Activated T-cell treated with anti-CD3 and anti-CD28 coated beads, Interleukin-2, amount 50 U/mL, for 24 hours (primary cell): ENCODE data around the gene MYOF.

Source experiments
- DNase-seq: peaks from one replicate; pipeline ENCODE4 v3.0.0-alpha.2; 2020
- H3K27ac Mint-ChIP-seq: 2 replicates; pipeline ENCODE4 v1.8.0; 2020; ENCODE audit warnings: mild to moderate bottlenecking, mixed read lengths
- H3K27me3 Mint-ChIP-seq: 2 replicates; pipeline ENCODE4 v1.8.0; 2020; ENCODE audit warnings: mixed read lengths
- H3K36me3 Mint-ChIP-seq: 2 replicates; pipeline ENCODE4 v1.8.0; 2020; ENCODE audit warnings: low read depth, mixed read lengths
- H3K4me1 Mint-ChIP-seq: 2 replicates; pipeline ENCODE4 v1.8.0; 2020; ENCODE audit warnings: low read depth, mixed read lengths
- H3K4me3 Mint-ChIP-seq: 2 replicates; pipeline ENCODE4 v1.8.0; 2020; ENCODE audit warnings: mild to moderate bottlenecking, moderate library complexity, mixed read lengths
- H3K9me3 Mint-ChIP-seq: 2 replicates; pipeline ENCODE4 v1.8.0; 2020; ENCODE audit warnings: mixed read lengths

MYOF gene

GRCh38 chr10:93386631-93387369 is 95.3 kb downstream of the MYOF start:
- no peaks in the 10 kb centered on the region for H3K27me3 Mint-ChIP-seq
- peaks cover 48% of the 10 kb centered on the region for H3K36me3 Mint-ChIP-seq
- no peak overlapping the region for H3K4me3 Mint-ChIP-seq
- peak overlapping the region; percentile 73 for H3K27ac Mint-ChIP-seq
- H3K4me1 Mint-ChIP-seq = peaks cover 31% of the 10 kb centered on the region
- no peaks in the 10 kb centered on the region for H3K9me3 Mint-ChIP-seq
- no peak for DNase-seq

DNA sequence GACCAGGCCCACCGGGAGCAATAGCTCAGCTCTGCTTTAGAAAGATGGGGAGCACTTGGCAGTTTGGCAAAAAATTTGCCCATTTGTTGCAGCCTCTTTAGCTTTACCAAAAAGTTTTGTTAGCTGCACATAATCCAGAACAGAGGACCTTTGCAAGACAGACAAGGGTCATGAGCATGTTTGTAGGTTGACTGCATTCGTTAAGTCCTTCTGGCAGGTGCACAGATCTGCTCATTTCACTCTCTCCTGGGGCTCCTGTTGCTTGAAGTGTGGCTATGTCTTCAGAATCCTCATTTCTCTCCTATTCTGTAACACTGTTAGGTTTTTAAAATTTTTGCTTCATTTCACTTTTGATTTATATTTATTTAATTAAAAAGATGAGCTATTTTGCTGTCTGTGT is 96.8 kb downstream of the MYOF start:
- Mint-ChIP-seq H3K9me3 (no peaks in the 10 kb centered on the region), H3K36me3 (peaks cover 59% of the 10 kb centered on the region), H3K27ac (no peak overlapping the region), H3K27me3 (no peaks in the 10 kb centered on the region), H3K4me3 (no peak overlapping the region), H3K4me1 (peaks cover 36% of the 10 kb centered on the region)
- DNase-seq = no peak

DNA sequence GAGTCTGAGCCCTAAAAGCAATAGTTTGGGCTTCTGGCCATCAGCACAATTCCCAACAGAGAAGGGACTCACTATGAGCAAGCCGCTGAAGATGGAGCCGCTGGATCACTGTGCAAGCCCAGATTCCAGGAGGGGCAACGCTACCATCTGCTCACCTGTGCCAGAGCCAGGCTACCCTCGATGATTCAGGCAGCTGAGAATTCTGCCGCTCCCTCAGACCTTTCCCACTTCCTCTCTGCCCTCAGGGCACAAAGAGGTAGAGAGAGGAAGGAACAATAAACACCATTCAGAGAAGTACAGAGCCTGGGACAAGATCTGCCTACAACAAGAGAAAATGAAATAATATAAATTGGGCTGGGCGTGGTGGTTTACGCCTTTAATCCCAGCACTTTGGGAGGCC is 98.1 kb downstream of the MYOF start:
- Mint-ChIP-seq H3K9me3 (peaks cover under 1% of the 10 kb centered on the region), H3K4me1 (peaks cover 50% of the 10 kb centered on the region), H3K27ac (no peak overlapping the region), H3K27me3 (no peaks in the 10 kb centered on the region), H3K36me3 (peaks cover 65% of the 10 kb centered on the region), H3K4me3 (no peak overlapping the region)
- DNase-seq = no peak

DNA sequence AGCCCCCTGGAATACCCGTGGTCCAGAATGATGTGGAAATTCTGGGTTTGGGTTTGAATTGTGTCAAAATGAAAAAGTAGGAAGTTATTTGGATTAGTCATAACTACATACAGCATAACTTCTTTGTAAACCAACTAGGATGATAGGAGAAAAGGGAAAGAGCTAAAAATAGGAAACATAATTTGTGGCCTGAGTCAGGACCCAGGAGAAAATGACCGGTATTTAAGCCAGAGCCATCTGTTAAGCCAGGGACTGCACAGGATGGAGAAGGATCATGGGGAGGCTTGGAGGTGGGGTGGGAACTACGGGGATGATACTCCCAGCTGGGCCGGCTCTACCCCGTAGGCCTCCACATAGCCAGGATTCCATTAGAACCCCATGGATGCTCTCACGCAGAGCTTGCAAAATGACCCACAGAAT is 98.6 kb downstream of the MYOF start:
- Mint-ChIP-seq H3K4me1 (peaks cover 54% of the 10 kb centered on the region), H3K36me3 (peaks cover 66% of the 10 kb centered on the region), H3K4me3 (no peak overlapping the region), H3K27me3 (no peaks in the 10 kb centered on the region), H3K27ac (no peak overlapping the region), H3K9me3 (peaks cover 2% of the 10 kb centered on the region)
- no peak for DNase-seq

DNA sequence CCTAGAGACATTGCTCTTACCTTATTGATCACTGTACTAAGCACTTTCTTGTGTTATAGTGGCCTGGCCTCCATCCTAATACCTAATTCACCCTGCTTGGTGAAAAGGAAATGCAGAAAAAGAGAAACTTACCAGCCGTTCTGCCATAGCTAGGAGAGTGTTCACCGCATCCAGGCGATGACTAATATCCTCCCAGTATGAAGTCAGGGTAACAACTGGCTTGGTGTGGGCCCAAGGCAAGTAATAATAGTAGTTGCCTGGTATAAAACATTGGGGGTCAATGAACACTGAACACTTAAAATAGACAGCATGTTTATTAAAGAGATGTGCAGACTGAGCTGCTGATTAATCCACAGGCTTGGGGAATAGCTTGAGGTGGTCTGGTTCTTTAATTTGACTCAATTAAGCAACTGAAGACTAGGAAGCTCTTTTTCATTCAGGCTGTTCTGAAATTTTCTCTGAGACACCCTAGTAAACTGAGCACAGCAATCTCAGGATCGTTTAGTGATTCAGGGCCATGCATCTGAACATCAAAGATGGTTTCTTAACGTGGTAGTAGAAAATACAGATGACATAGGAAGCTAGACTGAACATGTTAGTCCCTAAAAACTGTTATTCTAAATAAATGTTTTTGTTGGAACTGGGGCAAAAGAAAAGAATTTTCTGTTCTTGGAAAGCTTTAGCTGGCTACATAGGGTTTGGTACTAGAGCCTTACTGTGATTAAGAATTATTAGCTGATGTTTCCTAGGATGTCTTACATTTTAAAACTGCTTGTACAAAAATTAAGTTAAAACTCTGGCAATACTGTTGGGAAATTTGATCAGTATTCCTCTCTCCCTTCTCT is 102.2 kb downstream of the MYOF start:
- Mint-ChIP-seq H3K27ac (peak overlapping the region; percentile 98), H3K4me3 (peak overlapping the region; percentile 51), H3K9me3 (peaks cover 2% of the 10 kb centered on the region), H3K4me1 (peaks cover 62% of the 10 kb centered on the region), H3K36me3 (peaks cover 72% of the 10 kb centered on the region), H3K27me3 (no peaks in the 10 kb centered on the region)
- DNase-seq = peak; percentile 40

DNA sequence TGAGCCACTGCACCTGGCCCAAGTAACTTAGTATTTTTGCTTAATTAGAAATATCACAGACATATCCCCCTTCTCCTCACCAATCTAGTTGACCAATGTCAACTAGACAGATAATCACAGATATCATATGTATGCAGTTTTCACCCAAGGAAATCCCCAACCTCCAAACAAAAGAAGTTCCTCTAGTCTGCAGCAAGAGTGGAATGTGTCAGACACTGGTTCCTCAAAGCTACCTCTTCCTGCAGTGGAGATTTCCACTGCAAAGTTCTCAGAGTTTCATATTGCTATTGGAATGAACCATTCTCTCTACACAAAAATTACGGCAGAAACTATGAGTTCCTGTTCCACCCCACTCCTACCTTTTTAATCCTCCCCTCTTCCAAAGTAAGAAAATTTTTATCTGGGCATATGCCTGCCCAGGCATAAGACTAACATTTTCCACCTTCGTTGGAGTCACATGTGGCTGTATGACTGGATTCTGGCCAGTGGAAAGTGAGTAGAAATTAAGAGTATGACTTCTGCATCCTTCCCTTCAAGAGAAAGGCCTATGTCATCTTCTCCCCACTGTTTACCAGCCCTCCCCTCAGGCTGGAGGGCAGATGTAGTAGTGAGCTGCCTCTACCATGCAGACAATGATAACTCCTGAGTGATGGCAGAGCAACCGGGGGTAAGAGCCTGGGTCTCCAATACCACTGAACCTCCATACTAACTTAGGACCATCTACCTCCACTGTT is 103.0 kb downstream of the MYOF start:
- Mint-ChIP-seq H3K4me1 (peaks cover 62% of the 10 kb centered on the region), H3K27me3 (no peaks in the 10 kb centered on the region), H3K36me3 (peaks cover 73% of the 10 kb centered on the region), H3K4me3 (peak overlapping the region; percentile 51), H3K9me3 (peaks cover 2% of the 10 kb centered on the region), H3K27ac (peak overlapping the region; percentile 98)
- peak; percentile 40 for DNase-seq

- Mint-ChIP-seq H3K27me3 (no peaks in the 10 kb centered on the region), H3K9me3 (peaks cover 2% of the 10 kb centered on the region), H3K4me3 (no peak overlapping the region), H3K4me1 (peaks cover 55% of the 10 kb centered on the region), H3K27ac (peak overlapping the region; percentile 47), H3K36me3 (peaks cover 78% of the 10 kb centered on the region)
- DNase-seq = no peak
Measured at GRCh38 chr10:93378039-93378438, 104.1 kb downstream of the MYOF start.

- Mint-ChIP-seq H3K4me1 (peaks cover 55% of the 10 kb centered on the region), H3K36me3 (peaks cover 84% of the 10 kb centered on the region), H3K4me3 (no peak overlapping the region), H3K27ac (peak overlapping the region; percentile 76), H3K9me3 (peaks cover 2% of the 10 kb centered on the region), H3K27me3 (no peaks in the 10 kb centered on the region)
- no peak for DNase-seq
Measured at GRCh38 chr10:93376372-93377293, 105.5 kb downstream of the MYOF start.

DNA sequence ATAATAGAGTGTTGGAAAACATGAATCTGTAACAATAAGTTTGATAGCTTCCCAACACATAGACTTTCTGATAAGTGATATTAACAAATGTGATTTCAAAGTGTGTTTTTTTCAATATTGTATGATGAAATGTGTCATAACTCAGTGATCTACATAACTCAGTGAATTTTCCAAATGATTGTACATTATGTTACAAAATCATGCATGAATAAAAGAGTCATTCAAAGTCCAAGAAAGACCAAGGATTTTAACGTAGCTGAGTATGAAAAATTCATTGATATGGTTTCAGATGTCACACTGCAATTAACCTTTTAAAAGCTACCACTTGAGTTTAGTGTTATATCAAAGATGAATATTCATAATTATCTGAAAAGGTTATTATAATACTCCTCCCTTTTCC is 111.2 kb downstream of the MYOF start:
- Mint-ChIP-seq H3K4me1 (peaks cover 9% of the 10 kb centered on the region), H3K27me3 (peaks cover 3% of the 10 kb centered on the region), H3K4me3 (no peak overlapping the region), H3K36me3 (peaks cover 84% of the 10 kb centered on the region), H3K9me3 (no peaks in the 10 kb centered on the region), H3K27ac (no peak overlapping the region)
- DNase-seq = no peak

GRCh38 chr10:93369588-93370164 is 112.5 kb downstream of the MYOF start:
- no peak for DNase-seq
- Mint-ChIP-seq H3K4me3 (no peak overlapping the region), H3K27ac (no peak overlapping the region), H3K9me3 (no peaks in the 10 kb centered on the region), H3K27me3 (peaks cover 3% of the 10 kb centered on the region), H3K4me1 (peaks cover 9% of the 10 kb centered on the region), H3K36me3 (peaks cover 80% of the 10 kb centered on the region)

DNA sequence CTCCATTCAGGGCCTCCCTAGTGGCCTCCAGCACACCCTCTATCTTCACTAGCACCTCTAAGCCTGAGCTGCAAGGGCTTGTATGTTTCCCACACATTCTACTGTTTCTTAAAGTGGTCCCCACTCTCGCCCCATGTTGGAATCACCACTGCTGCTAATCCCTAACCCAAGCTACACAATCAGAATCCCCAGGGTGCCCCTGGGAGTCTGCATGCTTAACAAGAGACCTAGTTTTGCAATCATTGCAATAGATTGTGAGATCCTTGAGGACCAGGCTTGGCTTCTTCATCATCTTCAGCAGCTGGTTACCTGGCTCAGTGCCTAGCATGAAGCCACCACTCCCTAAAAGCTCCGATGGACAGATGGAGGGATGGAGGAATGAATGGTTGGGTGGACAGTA is 113.9 kb downstream of the MYOF start:
- Mint-ChIP-seq H3K36me3 (peaks cover 77% of the 10 kb centered on the region), H3K9me3 (no peaks in the 10 kb centered on the region), H3K27ac (no peak overlapping the region), H3K4me1 (peaks cover 9% of the 10 kb centered on the region), H3K27me3 (peaks cover 3% of the 10 kb centered on the region), H3K4me3 (no peak overlapping the region)
- DNase-seq = no peak

DNA sequence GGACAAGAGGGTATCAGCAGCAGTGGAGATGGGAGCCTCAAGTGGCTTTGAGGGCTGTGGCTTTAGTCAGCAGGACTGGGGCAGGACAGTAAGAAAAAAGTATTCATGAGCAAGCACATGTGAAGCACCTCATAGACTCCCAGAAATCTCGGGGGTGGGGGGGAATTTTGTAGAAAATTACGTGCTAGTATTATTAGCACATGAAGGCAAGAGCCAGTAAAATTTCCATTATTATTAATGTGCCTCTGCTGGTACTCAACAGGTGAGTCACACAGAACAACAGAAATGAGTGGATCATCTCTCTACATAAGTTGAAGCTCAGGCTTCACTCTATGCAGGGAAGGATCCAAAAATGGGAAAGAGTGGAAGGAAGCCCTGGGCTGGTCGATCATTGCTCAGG is 114.5 kb downstream of the MYOF start:
- Mint-ChIP-seq H3K27me3 (peaks cover 3% of the 10 kb centered on the region), H3K4me3 (no peak overlapping the region), H3K9me3 (no peaks in the 10 kb centered on the region), H3K36me3 (peaks cover 76% of the 10 kb centered on the region), H3K27ac (no peak overlapping the region), H3K4me1 (peaks cover 9% of the 10 kb centered on the region)
- DNase-seq = no peak

DNA sequence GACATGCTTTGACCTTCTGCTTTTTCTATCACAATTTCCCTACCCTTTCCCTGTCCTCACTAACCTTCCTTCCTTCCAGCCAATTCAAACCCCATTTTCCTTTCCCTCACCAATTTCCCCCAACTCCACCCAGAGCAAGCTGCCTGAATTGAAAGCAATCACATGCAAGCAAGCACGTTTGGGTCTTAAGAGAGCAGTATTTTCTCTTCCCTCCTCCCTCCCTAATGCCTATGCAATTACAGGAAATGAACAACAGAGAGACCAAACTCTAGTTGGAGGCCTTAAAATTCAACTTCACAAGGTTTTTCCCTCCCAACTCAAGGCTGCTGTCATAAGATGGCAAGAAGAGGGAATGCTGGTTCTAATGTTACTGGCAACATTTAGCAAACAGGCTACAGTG is 117.2 kb downstream of the MYOF start:
- no peaks in the 10 kb centered on the region for H3K9me3 Mint-ChIP-seq
- no peak for DNase-seq
- peaks cover 9% of the 10 kb centered on the region for H3K4me1 Mint-ChIP-seq
- H3K27ac Mint-ChIP-seq = no peak overlapping the region
- H3K27me3 Mint-ChIP-seq = peaks cover 3% of the 10 kb centered on the region
- no peak overlapping the region for H3K4me3 Mint-ChIP-seq
- peaks cover 70% of the 10 kb centered on the region for H3K36me3 Mint-ChIP-seq
